ENCODE results near the gene UBXN6. TPM values are rescaled to one million over a fixed set of nuclear protein-coding genes. Genes with fewer than 3 reads are reported as not detected.

The UBXN6 gene
- polyA plus RNA-seq, 3 donors from 2014 or later = 4.7 to 8.3 (median 6.3) TPM

DNA sequence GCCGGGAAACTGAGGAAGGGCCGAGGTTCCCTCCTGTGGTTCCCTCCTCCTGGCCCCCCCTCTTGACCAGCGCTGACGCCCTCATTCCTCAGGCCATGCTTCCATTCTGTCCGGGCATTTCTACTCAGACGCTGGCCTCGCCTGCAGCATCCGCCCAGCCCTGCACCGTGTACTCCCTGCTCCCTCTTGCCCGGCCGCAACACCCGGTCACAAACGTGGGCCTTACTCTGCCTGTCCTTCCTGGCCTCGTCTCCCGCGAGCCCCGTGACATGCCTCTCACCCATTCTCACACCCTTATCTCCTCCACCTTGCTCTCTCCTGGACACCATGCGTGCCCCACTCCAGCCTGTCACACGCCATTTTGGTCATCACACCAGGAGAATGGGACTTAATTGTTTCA, 25.8 kb upstream of the UBXN6 start:
- Mint-ChIP-seq H3K27me3 (ENCODE audit: low read depth in 3 of 3) (no peaks in the 10 kb centered on the region), H3K4me3 (no peak overlapping the region), H3K36me3 (peaks cover 3 to 13% (median 8%) of the 10 kb centered on the region in 3 donors), H3K27ac (peak overlapping the region in 1 of 6 donors; percentile 80), H3K4me1 (no peaks in the 10 kb centered on the region), H3K9me3 (no peaks in the 10 kb centered on the region)
- DNase-seq = no peak

DNA sequence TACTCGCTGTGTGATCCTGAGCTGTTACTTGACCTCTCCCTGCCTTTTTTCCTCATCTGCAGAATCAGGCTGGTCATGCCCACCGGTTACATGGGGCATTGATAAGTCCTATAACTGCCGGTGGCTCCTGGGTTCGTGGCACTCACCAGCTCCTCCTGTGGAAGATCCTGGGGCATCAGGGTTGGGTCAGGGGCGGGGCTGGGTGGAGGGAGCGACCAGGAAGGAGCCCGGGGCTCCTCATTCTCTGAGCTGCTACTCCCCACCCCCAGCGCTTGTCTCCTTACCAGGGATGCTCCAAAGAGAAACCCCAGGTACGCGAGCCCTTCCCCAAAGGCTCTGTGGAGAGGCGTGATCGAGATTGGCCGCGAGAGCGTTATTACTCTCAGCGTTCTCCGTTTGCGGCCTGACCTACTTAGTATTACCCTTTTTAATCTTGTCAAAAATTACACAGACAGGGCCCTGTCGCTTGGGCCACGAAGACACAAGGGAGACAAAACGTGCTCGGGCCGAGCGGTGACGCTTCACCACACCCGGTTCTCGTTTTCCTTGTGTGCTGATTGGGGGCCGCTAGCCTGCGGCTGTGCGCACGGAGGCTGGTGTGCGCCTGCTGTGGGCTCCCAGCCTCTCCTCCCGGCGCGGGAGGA, 25.2 kb upstream of the UBXN6 start:
- H3K27me3 Mint-ChIP-seq (ENCODE audit: low read depth in 3 of 3) = no peaks in the 10 kb centered on the region
- no peaks in the 10 kb centered on the region for H3K4me1 Mint-ChIP-seq
- no peaks in the 10 kb centered on the region for H3K9me3 Mint-ChIP-seq
- H3K4me3 Mint-ChIP-seq = no peak overlapping the region
- H3K36me3 Mint-ChIP-seq = peaks cover 3 to 13% (median 8%) of the 10 kb centered on the region in 3 donors
- H3K27ac Mint-ChIP-seq = no peak overlapping the region
- DNase-seq = no peak

DNA sequence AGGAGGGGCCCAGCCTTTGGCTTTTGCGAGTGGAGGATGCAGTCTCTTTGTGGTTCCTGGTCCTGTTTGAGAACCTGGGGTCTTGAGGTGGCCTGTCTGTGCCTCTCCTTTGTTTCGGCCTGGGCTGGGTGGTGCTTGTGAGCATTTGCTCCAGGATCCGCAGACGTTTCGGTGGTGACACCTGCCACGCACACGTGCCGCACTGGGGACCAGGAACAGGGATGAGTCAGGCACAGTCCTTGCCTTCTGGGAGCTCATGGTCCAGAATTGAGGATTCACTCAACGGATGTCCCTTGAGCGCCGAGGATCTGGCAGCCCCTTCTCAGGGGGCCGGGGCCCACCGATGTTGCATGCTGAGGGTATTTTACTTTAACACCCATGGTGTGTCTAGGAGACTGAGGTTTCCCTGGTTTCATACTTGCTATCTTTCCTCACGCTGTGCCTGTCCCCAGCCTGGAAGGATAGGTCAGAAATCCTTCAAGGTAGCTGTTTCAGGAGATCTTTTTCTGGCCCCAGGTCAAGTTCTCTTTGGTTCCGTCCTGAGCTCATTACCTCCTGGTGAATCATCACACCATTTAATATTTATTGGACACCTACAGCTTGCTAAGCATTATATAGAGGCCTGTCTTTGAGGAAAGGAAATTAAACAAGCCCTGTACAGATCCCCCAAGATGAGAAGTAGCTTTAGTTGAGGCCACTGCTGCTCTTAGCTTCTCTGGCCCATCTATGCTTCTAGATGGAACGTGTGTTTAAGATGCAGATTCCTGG, 19.6 kb upstream of the UBXN6 start:
- no peak overlapping the region for H3K4me3 Mint-ChIP-seq
- H3K36me3 Mint-ChIP-seq = peaks cover 0 to 4% (median 4%) of the 10 kb centered on the region in 3 donors
- H3K27ac Mint-ChIP-seq = no peak overlapping the region
- DNase-seq = no peak
- peaks cover 0 to 2% (median 0%) of the 10 kb centered on the region in 3 donors for H3K27me3 Mint-ChIP-seq (ENCODE audit: low read depth in 3 of 3)
- H3K9me3 Mint-ChIP-seq = no peaks in the 10 kb centered on the region
- peaks cover 13 to 18% of the 10 kb centered on the region in 2 donors for H3K4me1 Mint-ChIP-seq

DNA sequence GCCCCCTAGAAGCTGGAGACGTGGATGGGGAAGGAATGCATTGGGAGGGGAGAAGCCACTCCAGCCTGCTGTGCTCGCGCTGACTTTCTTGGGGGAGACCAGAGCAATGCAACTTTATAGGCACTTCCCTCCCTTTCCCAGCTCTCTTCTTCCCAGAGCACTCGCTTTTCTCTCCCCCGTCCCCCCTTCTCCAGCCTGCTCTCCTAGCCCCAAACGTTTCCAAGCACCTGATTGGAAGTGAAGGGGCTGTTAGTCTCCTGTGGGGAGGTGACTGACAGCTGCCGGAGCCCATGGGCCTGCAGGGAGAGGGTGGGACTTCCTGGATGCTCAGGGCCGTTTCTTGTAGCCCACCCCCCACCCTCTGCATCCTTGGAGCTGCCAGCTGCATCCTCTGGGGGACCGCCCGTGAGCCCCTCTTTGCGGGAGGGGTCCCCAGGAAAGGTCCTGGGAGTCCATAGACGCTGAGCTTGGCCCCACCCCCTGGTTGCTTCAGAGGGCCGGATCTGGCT, 17.0 kb upstream of the UBXN6 start:
- no peak for DNase-seq
- H3K4me3 Mint-ChIP-seq = peak overlapping the region; percentile 26 to 78 (median 64)

DNA sequence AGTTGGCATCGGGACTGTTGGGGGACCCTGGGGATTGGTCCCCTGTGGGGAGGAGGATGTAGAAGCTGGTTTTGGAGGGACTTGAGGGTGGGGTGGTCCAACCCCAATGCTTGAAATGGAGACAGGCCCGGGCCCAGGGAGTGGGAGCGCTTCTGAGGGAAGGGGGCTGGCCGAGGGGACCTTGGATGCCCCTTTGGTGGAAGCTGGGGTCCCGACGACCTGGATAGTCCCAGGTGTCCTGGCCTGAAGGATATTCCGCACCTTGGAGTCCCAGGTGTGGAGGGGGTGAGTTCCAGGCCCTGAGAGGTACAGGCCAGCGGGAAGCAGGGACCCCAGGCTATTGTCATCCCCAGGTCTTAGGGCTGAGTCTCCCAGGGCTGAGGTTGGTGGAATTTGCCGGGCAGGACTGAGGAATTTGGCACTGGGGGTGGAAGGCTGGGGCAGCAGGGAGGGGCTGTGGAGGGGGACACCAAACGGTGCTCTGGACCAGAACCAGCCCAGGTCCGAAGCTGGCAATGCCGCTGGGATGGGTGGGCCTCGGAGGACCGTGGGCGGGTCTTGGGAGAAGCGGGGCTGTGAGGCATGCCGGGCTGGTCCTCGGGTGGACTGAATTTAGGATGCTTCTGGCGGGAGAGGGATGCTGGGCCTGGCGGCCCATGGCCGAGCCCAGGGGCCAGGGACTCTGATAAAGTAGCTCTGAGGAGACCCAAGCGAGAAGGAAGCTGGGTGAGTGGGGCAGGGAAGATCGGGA, 16.3 kb upstream of the UBXN6 start:
- Mint-ChIP-seq H3K4me1 (peaks cover 20 to 23% of the 10 kb centered on the region in 2 donors), H3K9me3 (no peaks in the 10 kb centered on the region), H3K27me3 (ENCODE audit: low read depth in 3 of 3) (peaks cover 0 to 4% (median 2%) of the 10 kb centered on the region in 3 donors), H3K36me3 (peaks cover 0 to 4% (median 4%) of the 10 kb centered on the region in 3 donors), H3K4me3 (peak overlapping the region; percentile 26 to 83 (median 69)), H3K27ac (peak overlapping the region in 3 of 6 donors; percentile 40 to 62 (median 45))
- no peak for DNase-seq

More for the DNA sequence above, 17.0 kb upstream of the UBXN6 start:
- H3K27ac Mint-ChIP-seq = peak overlapping the region in 3 of 6 donors; percentile 40 to 62 (median 45)
- peaks cover 20 to 23% of the 10 kb centered on the region in 2 donors for H3K4me1 Mint-ChIP-seq
- no peaks in the 10 kb centered on the region for H3K9me3 Mint-ChIP-seq
- peaks cover 0 to 4% (median 4%) of the 10 kb centered on the region in 3 donors for H3K36me3 Mint-ChIP-seq
- peaks cover 0 to 4% (median 2%) of the 10 kb centered on the region in 3 donors for H3K27me3 Mint-ChIP-seq (ENCODE audit: low read depth in 3 of 3)

DNA sequence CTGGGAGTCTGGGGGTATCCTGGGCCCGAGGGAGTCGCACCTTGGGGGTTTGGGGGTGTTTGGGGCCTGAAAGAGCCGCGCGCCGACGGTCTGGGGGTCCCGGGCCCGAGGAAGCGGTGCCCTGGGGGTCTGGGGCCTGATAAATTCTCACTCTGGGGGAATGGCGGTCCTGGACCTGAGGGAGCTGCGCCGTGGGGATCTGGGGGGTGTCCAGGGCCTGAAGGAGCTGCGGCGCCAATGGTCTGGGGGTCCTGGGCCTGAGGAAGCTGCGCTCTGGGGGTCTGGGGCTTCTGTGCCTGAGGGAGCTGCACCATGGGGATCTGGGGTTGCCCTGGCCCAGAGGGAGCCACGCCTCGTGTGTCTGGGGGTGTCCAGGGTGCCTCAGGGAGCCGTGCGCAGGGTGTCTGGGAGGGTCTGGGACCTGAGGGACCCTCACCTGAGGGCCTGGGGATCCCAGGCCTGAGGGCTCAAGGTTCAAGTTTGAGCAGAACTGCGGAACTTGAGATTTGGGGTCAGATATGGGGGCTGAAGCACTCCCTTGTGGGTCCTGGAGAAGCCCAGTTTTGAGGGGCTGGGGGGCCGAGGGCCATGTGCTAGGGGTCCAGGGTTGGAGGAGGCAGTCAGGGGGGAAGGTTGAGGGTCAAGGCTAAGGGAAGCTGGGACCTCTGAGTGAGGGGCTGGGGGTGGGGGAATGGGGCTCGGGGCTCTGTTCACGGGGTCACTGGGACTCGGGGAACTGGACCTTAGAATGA, 15.6 kb upstream of the UBXN6 start:
- H3K9me3 Mint-ChIP-seq = no peaks in the 10 kb centered on the region
- H3K36me3 Mint-ChIP-seq = peaks cover 0 to 4% (median 4%) of the 10 kb centered on the region in 3 donors
- peaks cover 20 to 23% of the 10 kb centered on the region in 2 donors for H3K4me1 Mint-ChIP-seq
- peak overlapping the region in 3 of 6 donors; percentile 10 to 76 (median 53) for H3K27ac Mint-ChIP-seq
- no peak for DNase-seq
- peaks cover 0 to 4% (median 2%) of the 10 kb centered on the region in 3 donors for H3K27me3 Mint-ChIP-seq (ENCODE audit: low read depth in 3 of 3)
- H3K4me3 Mint-ChIP-seq = peak overlapping the region; percentile 68 to 83 (median 76)

DNA sequence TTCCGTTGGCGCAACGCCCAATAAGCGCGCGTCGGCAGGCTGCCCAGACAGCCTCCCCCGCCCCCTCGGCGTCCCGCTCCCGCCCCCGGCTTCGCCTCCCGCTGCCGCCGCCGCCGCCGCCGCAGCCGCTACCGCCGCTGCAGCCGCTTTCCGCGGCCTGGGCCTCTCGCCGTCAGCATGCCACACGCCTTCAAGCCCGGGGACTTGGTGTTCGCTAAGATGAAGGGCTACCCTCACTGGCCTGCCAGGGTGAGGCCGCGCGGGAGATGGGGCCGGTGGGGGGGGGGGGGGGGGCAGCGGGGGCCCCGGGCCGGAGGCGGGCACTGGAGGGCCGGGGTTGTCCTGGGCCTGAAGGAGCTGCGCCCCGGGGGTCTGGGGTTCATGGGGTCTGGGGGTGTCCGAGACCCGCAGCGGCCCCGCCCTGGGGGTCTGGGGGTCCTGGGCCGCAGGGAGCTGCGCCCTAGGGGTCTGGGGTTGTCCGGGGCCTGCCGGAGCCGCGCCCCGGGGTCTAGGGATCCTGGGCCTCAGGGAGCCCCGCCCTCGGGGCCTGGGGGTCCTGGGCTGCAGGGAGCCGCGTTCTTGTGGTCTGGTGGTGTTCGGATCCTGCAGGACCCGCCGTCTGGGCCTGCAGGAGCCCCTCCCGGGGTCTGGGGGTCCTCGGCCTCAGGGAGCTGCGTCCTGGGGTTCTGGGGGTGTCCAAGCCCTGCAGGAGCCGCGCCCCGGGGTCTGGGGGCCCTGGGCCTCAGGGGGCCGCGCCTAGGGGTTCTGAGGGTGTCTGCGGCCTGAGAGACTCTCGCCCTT, 14.8 kb upstream of the UBXN6 start, which contains the start of gene HDGFL2:
Gene HDGFL2 (plus strand): TSS at position 124 of the 801 bp plus-strand sequence. CDS start 54 bp downstream, at position 178.
- DNase-seq = no peak
- H3K4me3 Mint-ChIP-seq = peak within 1 kb of the TSS; percentile 68 to 83 (median 76)

DNA sequence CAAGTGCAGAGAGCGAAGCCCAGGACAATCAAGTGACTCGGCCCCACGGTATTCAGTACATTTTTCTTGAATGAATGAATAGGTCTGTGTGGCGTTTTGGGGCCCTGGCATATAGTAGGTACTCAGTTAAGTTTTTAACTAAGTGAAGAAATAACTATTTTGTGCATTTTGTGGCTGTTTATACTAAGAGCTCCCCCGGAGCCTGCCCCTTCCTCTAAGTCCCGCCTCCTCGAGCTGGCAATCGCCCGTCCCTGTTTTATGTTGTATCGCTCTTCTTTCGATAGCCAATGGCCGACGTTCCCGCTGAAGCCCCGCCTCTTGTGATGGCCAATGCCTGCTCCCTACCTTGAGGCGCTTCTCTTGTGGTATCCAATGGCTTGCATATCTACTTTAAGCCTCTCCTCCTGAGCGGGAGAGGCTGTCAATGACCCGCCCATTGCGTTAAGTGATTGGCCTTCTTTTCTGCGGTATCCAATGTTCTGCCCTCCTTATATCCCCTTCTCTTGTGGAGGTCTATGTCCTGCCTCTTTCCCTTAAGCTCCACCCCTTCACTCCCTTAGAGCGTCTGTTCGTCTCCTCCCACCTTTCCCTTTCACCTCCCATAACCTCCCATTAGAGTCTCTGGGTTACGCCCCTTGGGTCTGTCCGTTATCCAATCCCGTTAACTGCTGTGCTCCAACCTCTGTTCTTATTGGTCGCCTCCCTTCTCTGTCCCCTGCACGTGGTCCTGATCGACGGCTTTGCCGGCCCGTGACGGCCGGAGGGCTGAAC, 14.0 kb upstream of the UBXN6 start:
- Mint-ChIP-seq H3K9me3 (no peaks in the 10 kb centered on the region), H3K36me3 (peaks cover 0 to 3% (median 3%) of the 10 kb centered on the region in 3 donors), H3K27me3 (ENCODE audit: low read depth in 3 of 3) (peaks cover 0 to 4% (median 2%) of the 10 kb centered on the region in 3 donors), H3K27ac (no peak overlapping the region), H3K4me1 (peaks cover 20 to 23% of the 10 kb centered on the region in 2 donors), H3K4me3 (no peak overlapping the region)
- DNase-seq = peak; percentile 98 to 99 (median 99)

More for the DNA sequence above, 14.8 kb upstream of the UBXN6 start, which contains the start of gene HDGFL2:
- Mint-ChIP-seq H3K36me3 (peaks cover 0 to 4% (median 4%) of the 10 kb centered on the region in 3 donors), H3K4me1 (peaks cover 20 to 23% of the 10 kb centered on the region in 2 donors), H3K27ac (peak within 1 kb of the TSS in 3 of 6 donors; percentile 10 to 76 (median 53)), H3K9me3 (no peaks in the 10 kb centered on the region), H3K27me3 (ENCODE audit: low read depth in 3 of 3) (peaks cover 0 to 4% (median 2%) of the 10 kb centered on the region in 3 donors)

DNA sequence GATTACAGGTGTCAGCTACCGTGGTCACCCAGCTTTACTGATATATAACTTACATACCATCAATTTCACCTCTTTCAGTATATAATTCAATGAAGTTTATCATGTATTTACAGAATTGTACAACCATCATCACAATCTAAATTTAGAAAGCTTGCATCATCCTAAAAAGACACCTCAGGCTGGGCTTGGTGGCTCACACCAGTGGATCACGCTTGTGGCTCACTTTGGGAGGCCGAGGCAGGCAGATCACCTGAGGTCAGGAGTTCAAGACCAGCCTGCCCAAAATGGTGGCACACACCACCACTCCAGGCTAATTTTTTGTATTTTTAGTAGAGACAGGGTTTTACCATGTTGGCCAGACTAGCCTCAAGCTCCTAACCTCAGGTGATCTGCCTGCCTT, 10.2 kb upstream of the UBXN6 start:
- Mint-ChIP-seq H3K4me3 (no peak overlapping the region), H3K36me3 (no peaks in the 10 kb centered on the region), H3K27me3 (ENCODE audit: low read depth in 3 of 3) (peaks cover 0 to 4% (median 0%) of the 10 kb centered on the region in 3 donors), H3K9me3 (no peaks in the 10 kb centered on the region), H3K4me1 (peaks cover 5 to 7% of the 10 kb centered on the region in 2 donors), H3K27ac (no peak overlapping the region)
- no peak for DNase-seq

DNA sequence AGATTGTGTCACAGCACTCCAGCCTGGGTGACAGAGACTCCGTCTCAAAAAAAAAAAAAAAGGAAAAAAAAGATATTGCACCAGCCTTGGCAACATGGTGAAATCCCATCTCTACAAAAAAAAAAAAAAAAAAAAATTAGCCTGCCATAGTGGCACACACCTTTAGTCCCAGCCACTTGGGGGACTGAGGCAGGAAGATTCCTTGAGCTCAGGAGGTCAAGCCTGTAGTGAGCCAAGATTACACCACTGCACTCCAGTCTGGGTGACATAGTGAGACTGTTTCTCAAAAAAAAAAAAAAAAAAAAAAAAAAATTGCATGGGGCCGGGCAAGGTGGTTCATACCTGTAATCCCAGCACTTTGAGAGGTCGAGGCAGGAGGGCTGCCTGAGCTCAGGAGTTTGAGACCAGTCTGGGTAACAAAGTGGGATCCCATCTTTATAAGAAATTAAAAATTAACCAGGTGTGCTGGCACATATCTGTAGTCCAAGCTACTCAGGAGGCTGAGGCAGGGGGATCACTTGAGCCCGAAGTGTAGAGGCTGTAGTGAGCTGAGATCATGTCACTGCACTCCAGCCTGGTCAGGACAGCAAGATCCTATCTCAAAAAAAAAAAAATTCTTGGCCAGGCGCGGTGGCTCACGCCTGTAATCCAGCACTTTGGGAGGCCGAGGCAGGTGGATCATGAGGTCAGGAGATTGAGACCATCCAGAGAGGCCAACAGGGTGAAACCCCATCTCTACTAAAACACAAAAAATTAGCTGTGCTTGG, 7.4 kb upstream of the UBXN6 start:
- Mint-ChIP-seq H3K9me3 (no peaks in the 10 kb centered on the region), H3K27me3 (ENCODE audit: low read depth in 3 of 3) (no peaks in the 10 kb centered on the region), H3K4me3 (no peak overlapping the region), H3K36me3 (no peaks in the 10 kb centered on the region), H3K4me1 (peaks cover 0 to under 1% of the 10 kb centered on the region in 2 donors), H3K27ac (no peak overlapping the region)
- no peak for DNase-seq
